GM12865 (cell line): Measurements from ENCODE around the gene SULT4A1.

Experiments
- DNase-seq: peaks from one replicate; pipeline ENCODE4 v3.0.0; 2010; ENCODE audit warnings: low read depth
- H3K4me3 ChIP-seq: 2 replicates; pipeline ENCODE4 v1.5.1; 2011; ENCODE audit warnings: mild to moderate bottlenecking, low read depth, low read length, control low read depth
- TF ChIP-seq, protein P1 (sequence below): IDR thresholded peaks from 2 replicates; pipeline ENCODE4 v1.5.1; 2011; ENCODE audit warnings: low read length, control low read depth, low read depth, inconsistent platforms; ENCODE audit not compliant: insufficient read depth; ENCODE audit errors: missing control alignments

Gene SULT4A1

DNA sequence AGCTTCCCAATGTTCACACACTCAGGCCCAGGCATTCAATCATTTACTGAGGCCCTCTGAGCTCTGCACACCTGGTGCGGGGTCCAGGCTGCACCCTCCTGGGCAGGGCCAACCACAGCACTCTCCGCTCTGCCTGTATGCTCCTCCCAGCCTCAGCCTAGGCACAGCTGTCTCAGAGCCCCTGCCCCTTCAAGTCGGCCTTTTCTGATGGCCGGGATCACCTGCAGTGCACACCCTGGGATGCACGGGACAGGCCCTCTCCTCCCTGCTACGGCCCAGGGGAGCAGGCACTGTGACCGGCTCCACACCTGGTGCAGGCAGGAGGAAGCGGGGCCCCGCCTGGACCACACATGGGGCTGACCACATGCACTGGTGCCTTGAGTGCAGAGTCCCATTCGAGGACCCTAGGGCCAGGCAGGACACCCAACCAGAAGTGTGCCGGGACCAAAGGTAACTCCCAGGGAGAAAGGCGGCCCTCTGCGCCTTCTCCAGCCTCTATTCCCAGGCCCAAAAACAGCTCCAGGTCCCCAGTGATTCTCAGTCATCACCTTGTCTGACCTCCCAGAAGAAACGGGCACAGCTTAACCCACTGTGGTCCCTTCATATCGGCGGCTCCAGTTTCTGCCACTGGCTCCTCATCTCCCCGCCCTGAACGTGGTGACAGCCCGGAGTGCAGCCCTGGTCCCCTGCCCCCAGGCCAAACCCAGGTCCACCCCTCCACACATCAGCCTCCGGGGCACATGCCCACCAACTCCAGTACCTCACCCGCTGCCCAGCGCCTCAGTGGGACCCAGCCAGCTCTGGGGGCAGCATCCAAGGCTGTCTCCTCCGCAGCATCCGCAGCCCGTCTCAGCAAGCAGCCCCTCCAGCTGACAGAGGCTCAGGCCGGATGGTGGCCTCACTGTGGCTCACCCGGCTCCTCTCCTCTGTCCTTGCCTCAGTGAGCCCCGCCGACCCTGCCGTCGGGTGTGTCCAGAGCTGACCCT, 17.5 kb downstream of the SULT4A1 start:
- no peak overlapping the region for H3K4me3 ChIP-seq
- TF ChIP-seq, protein P1, sequence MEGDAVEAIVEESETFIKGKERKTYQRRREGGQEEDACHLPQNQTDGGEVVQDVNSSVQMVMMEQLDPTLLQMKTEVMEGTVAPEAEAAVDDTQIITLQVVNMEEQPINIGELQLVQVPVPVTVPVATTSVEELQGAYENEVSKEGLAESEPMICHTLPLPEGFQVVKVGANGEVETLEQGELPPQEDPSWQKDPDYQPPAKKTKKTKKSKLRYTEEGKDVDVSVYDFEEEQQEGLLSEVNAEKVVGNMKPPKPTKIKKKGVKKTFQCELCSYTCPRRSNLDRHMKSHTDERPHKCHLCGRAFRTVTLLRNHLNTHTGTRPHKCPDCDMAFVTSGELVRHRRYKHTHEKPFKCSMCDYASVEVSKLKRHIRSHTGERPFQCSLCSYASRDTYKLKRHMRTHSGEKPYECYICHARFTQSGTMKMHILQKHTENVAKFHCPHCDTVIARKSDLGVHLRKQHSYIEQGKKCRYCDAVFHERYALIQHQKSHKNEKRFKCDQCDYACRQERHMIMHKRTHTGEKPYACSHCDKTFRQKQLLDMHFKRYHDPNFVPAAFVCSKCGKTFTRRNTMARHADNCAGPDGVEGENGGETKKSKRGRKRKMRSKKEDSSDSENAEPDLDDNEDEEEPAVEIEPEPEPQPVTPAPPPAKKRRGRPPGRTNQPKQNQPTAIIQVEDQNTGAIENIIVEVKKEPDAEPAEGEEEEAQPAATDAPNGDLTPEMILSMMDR, result no peak
- no peak for DNase-seq

DNA sequence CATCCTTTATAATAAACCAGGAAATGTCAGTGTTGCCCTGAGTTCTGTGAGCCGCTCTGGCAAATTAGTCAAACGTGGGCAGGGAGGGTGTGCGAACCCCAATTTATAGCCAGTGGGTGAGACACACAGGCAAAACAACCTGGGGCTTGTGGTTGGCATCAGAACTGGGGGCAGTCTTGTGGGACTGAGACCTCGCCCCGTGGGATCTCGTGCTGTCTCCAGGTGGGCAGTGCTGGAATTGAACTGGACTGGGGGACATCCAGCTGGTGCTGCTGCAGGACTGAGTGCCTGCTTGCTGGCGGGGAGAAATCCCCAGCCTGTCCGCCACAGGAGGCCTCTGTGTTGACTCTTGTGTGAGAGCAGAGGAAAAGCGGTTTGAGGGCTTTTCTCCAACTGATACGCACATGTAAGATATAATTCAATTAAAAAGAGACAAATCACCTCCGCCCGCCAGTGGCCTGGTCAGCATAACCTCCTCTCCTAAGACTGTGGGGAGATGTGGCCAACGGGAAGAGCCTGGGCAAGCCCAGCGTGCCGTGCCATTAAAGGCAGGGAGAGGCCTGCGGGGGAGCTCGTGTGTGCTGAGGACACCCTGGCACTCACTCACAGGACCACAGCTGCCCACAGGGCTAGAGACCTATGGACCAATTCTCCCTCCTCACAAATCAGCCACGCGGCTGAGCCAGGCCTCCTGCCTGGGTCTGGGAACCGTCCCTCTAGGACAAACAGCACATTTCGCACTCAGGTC, 18.4 kb downstream of the SULT4A1 start:
- no peak for DNase-seq
- TF ChIP-seq, protein P1, result no peak
- no peak overlapping the region for H3K4me3 ChIP-seq

DNA sequence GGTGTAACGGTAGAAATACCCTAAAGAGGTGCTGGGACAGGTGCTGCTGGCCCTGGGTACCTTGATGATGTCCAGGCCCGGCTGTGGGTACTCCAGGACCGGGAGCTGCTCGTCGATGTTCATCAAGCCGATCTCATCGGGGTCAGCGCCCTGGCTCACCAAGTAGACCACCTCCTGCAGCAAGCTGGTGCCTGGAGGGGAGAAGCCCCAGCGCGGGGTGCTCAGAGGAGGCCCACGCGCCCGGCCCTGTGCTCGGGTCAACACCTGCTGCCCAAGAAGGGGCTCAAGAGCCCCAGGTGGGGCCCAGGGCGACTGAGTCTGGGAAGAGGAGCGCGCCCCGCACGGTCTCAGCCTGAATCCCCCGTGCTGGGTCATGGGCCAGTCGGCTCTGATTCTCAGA, 20.6 kb downstream of the SULT4A1 start:
- no peak overlapping the region for H3K4me3 ChIP-seq
- TF ChIP-seq, protein P1, result no peak
- DNase-seq, result no peak

DNA sequence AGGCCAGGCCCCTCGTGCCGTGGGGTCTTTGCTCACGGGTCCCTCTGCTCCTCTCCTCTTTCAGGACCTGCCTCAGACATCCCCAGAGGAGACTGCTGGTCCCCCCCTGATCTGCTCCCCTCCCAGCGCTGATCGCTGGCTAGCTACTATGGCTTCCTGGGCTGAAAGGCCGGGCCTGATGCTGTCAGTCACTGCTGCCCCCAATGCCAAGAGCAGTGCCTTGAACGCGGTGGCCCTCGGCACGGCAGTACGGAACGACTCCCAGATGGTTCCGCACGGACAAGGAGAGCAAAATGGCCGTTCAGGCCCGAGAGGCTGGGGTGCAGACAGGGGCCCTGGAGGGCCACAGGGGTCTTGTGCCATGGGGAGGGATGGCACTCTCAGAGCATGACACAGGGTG, 21.5 kb downstream of the SULT4A1 start:
- no peak for DNase-seq
- TF ChIP-seq, protein P1, result no peak
- no peak overlapping the region for H3K4me3 ChIP-seq

DNA sequence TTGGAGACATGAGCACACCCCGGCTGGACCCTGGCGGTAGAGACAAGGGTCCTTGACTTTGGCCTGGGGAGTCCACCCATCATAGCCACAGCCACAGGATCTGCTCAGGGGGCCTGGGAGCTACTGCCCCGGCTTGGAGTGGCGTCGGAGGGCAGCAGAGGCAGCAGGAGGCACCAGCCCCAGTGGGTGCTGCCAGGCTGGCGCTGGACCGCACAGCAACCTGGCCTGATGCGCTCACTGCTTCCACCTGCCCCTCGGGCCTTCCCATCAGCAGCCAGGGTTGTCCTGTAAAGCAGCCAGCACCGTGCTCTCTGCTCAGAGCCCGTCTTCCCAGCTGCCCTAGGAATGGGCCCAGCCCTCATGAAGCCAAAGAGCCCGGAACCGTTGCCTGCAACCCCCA, 21.9 kb downstream of the SULT4A1 start:
- DNase-seq, result no peak
- TF ChIP-seq, protein P1, result no peak
- H3K4me3 ChIP-seq, result no peak overlapping the region

DNA sequence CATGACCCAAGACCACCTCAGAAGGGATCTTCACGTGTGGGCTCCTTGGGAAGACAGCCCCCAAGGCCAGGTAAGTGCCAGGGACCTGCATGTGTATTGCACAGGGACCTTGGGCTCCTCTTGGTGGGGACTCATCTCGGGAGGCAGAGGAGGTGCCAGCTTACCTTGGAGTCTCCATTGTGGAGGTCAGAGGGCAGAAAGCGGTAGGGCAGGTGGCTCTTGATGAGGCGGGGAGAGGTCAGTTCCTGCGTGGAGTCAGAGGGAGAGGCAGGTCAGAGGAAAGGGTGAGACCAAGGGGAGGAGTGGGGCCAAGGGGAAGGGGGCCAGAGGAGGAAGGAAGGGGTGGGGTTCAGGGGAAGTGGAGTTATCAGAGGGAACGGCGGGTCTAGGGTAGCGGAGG, 22.5 kb downstream of the SULT4A1 start:
- TF ChIP-seq, protein P1, result no peak
- no peak overlapping the region for H3K4me3 ChIP-seq
- no peak for DNase-seq
